GM21825 (cell line): ENCODE measurements around the gene DBF4B.
"Not testable (repeated sequence)": the region's sequence is repeated elsewhere in the genome, so short reads cannot be mapped to it uniquely, and the experiment has no call there.

Experiments
- ATAC-seq: cut with Tn5 transposase; IDR thresholded peaks from one replicate; pipeline ENCODE4 v1.9.1; 2021; ENCODE audit warnings: mild to moderate bottlenecking, moderate library complexity; ENCODE audit not compliant: unreplicated experiment

DBF4B gene, protein sequence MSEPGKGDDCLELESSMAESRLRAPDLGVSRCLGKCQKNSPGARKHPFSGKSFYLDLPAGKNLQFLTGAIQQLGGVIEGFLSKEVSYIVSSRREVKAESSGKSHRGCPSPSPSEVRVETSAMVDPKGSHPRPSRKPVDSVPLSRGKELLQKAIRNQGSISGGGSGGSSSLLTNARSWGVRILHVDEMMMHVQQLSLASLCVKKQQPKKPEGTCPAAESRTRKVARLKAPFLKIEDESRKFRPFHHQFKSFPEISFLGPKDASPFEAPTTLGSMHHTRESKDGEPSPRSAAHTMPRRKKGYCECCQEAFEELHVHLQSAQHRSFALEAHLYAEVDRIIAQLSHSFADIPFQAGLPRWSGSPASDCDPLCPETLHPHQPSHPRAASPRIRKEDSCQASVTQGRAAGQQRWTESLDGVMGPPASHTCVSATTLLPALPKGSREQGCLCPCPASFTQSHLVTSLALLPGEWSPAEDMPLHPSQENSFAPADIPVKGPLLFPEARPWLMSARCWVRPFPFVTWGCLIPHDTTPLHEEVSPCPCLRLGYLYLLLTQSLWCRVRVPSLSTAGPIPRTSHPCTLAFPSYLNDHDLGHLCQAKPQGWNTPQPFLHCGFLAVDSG

GRCh38 chr17:44708401-44709263, at the start of gene DBF4B:
Gene DBF4B, plus strand, starts transcription at chr17:44708665. Its CDS starts 156 bp downstream, at chr17:44708821.
- ATAC-seq, result no peak

DNA sequence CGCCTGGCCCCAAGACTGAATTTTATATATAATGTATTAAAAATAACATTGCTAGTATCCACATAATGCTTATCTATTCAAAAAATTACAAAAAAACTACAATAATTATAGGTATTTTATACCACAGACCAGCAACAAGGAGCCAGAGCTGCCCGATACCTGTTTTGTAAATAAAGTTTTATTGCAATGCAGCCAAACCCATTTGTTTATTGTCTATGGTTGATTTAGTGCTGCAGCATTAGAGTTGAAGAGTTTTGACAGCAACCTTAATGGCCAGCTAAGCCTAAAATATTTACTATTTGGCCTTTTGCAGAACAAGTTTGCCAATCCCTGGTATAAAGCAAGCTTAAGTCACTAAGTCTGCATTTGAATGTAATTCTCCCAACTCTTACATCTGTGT, 46.6 kb upstream of the DBF4B start:
- ATAC-seq, result no peak

DNA sequence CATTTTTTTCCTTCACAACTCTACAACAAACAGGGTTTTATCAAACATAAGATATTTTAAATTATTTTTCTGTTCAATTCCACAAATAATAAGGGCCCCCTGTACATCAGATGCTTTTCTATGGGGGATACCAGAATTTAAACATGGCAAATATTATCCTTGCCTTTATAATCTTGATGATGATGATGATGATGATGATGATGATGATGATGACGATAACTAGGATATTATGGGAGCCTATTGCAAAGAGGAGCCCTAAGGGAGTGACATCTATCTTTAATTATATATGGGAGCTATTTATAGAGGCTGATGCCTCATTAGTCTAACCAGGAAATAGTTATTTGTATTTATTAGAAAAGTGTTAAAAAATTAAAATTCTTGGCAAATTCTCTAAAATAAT, 45.4 kb upstream of the DBF4B start:
- ATAC-seq, result no peak

DNA sequence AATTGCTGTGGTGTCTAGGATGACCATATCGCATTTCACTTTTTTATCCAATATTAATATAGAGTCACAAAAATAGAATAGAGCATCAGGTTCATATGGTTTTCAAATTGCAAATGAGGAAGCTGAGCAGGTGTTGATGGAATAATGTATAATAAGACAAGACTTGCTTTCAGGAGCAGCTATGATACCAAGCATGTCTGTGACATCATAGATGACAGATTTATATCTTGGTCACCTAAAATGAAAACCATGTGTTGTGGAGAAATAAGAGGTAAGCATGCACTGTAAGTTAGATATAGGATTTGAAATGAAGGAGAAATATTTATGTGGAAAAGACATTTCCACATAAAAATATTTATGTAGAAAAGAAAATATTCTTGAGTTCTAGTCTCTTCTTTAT, 43.6 kb upstream of the DBF4B start:
- ATAC-seq, result no peak

DNA sequence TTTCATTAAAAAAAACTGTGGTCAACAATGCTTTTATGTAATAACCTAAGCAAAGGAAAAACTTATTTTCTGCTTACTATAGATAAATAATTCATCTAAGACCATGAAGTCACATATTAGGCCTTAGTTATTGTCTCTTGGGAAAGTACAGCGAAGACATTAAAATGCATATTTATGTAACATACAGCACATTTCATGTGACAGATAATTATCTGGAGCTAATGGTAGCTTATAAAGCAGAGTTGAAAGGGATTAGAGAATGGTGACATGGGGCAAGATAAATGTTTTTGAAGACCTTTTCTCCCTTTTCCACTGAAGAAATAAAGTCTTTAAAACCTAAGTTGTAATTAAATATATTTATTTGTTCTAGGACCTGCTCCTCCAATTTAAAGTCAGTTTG, 42.5 kb upstream of the DBF4B start:
- no peak for ATAC-seq

DNA sequence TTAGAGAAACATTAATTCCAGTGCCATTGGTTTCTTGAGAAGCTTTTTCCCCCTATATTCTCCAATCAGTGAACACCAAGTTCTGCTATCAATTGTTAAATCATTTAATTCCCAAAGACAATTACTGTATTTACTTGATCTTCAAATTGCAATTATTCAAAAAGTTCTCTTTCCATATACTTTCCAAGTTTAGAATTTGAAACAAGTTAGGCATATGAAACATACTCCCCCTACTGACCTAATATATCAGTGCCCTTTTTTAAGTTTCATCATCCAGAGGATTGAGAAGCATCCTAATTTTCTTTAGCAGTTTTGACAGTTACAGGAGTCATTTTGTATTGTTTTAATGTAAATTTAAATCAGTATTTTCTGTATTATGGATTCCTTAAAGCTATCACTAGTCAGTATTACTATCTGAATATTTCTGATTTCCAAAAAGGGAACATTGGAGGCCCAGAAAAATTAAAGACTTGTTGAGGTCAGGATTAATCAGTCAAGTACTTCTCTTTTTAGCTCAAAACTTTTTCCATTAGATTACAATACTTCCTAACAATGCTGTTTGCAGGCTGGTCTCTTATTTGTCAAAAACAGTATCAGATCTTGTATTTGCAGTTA, 35.9 kb upstream of the DBF4B start:
- ATAC-seq, result no peak

DNA sequence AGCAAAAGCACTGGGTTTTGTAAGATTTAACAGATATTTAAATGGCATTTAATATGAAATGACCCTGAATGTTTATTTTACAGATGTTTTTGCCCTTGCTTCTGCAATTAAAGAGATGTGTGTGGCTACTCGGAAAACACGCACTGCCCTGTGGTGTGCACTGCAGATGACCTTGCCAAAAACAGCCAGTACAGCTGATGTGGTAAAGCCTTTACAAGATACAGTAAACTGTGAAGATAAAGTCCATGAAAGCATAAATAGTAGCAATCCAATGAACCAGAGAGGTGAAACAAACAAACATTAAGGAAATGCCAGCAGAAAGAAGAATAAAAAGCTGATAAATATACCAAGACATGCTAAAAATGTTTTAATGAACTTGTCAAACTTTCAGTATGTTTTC, 34.6 kb upstream of the DBF4B start:
- no peak for ATAC-seq

DNA sequence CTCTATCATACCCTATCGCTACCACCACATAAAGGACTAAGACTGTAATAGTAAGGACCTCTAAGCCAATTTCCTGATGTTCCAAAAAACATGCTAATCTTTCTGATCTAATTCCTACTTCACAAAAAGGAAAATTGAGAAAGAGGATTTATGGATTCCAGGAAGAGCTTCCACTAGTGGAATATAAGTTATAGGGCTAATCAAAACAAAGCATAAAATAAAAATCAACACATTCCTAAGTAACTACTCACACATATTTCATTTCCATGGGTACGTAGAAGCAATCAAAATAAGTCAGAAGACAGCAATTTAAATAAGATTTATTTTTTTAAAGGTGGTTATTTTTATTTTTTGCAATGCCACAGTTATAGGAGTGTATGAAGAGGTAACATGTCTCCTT, 31.3 kb upstream of the DBF4B start:
- no peak for ATAC-seq

GRCh38 chr17:44683303-44683702, 25.2 kb upstream of the DBF4B start:
- ATAC-seq, result not testable (repeated sequence)

- ATAC-seq, result no peak
Observed at GRCh38 chr17:44687756-44688155, 20.7 kb upstream of the DBF4B start.

- ATAC-seq, result no peak
Observed at GRCh38 chr17:44688200-44688599, 20.3 kb upstream of the DBF4B start.

DNA sequence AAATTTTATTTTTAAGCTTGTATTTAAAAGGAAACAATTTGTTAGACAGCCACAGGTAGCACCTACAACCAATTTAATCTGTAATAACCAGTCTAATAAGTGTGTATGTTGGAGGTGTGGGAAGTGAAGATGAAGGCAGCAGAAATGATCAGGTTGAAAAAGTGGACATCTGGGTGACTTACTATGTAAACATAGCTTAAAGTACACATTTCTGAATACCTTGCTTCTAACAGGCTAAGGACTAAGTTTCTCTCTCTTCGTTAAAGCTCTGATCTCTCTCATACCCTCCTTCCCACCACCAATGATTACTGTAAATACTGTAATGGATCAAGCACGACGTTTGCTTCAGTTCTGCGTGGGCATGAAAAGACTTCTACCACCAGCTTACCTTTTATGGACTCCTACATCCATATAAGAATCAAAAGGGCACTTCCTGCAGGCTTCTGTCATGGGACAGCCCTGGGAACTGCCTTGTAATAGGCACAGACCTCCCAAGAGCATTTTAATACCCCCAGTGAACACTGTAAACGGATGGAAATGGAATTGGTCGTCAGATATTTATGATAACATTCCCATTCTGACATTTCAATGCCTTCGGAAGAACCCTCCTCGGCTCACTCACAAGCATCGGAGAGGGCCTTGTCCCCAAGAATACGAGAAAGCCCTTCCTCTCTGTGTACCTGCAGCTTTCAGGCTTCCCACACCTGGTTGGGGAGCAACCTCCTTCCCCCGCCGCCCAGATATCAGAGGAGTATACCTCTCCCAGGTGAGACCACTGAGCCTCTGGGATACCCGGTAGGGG, 19.6 kb upstream of the DBF4B start:
- ATAC-seq, result peak; percentile 16

- ATAC-seq, result peak; percentile 81
Observed at GRCh38 chr17:44689477-44690217, 18.8 kb upstream of the DBF4B start, which contains the start of gene CCDC43. Gene CCDC43, minus strand, starts transcription at chr17:44689776. Its CDS starts 23 bp downstream, at chr17:44689753.

DNA sequence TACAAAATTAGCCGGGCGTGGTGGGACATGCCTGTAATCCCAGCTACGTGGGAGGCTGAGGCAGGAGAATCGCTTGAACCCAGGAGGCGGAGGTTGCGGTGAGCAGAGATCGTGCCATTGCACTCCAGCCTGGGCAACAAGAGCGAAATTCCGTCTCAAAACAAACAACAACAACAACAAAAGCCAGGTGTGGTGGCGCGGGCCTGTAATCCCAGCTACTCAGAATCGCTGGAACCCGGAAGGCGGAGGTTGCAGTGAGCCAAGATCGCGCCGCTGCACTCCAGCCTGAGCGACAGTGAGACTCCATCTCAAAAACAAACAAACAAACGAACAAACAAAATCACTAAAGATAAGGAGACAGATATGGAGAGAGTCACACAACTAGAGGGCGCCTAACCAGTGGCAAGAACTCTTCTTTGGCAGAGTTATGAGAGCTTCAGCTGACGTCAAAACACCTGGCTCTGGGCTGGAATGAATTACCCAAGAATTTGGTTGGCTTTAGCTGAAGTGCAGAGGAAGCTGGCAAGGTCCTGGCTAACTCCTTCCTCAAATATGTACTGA, 17.6 kb upstream of the DBF4B start:
- ATAC-seq, result not testable (repeated sequence)

- ATAC-seq, result no peak
Observed at GRCh38 chr17:44693609-44694008, 14.9 kb upstream of the DBF4B start.

DNA sequence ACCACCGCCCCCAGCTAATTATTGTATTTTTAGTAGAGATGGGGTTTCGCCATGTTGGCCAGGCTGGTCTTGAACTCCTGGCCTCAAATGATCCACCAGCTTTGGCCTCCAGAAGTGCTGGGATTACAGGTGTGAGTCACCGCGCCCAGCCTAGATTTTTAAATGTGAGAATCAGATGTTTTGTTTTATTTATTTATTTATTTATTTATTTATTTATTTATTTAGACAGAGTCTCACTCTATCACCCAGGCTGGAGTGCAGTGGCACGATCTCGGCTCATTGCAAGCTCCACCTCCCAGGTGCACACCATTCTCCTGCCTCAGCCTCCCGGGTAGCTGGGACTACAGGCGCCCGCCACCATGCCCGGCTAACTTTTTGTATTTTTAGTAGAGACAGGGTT, 8.2 kb upstream of the DBF4B start:
- not testable (repeated sequence) for ATAC-seq

DNA sequence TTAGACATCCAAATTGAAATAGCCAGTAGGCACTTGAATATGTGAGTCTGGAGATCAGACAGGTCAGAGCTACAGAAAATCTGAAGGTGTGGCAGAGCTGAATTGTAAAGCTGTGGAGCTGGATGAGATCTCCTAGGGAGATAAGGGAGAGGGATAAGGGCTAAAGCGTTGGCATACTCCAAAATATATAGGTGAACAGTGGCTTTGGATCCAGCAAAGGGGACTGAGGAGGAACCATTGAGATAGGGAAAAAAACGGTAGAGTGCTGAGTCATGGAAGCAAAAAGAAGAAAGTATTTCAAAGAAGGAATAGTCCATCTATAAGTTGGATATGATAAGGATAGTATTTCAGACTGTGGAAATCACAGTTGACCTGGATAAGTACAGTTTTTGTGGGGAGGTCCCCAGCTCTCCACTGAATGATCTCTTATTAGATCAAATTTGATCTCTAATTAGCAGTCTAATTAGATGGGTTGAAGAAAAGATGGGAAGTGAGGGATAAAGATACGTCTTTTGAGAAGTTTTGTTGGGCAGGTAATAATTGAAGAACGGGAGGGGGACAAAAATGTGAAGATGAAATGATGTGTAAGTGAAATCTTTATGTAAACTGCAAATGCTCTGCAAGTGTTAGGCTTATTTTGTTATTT, 587 bp upstream of the DBF4B start:
- ATAC-seq, result no peak

GRCh38 chr17:44719444-44719843, 11.0 kb downstream of the DBF4B start:
- ATAC-seq, result no peak

DNA sequence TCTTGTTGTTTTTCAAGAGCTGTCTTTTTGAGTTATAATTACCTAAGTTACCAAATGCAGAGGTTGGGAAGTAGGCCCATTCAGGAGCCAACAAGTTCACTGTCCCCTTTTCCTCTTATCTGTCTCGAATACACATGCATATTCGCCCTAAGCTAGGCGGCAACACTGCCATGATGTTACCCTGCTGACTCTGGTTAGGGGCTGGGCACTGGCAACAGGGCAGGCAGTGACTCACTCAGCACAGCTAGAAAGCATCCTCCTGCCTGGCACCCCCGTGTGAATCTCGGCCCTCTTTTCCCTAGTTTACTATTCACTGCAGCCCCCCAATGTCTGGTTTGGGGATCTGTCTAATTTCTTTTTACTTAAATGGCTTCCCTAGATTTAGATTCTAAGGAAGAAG, 13.8 kb downstream of the DBF4B start:
- no peak for ATAC-seq
